IMR-90 (cell line): Measurements from ENCODE around the gene EIF4B. TPM values are rescaled to one million over a fixed set of nuclear protein-coding genes. Genes with fewer than 3 reads are reported as not detected.

Source experiments
- ATAC-seq: fragments of 200-7000 bp; cut with Tn5 transposase; 2 replicates; pipeline ENCODE4 v1.9.1; 2020; ENCODE audit warnings: low read depth, mild to moderate bottlenecking, moderate library complexity
- BruUV-seq: library from RNA; stranded (reverse); fragments of 400-500 nt; replicated peaks from 2 replicates; lab custom pipeline; 2021; lab: Mats Ljungman, UMichigan
- CTCF ChIA-PET: fragments of 300-600 bp; formaldehyde crosslinking; extraction: SDS; loops from one replicate; lab custom pipeline; 2021; ENCODE audit warnings: antibody characterized with exemption; lab: Yijun Ruan, JAX
- POLR2A ChIA-PET: fragments of 300-600 bp; sonication (Branson Sonifier 250); formaldehyde crosslinking; loops from one replicate; lab custom pipeline; 2022; ENCODE audit warnings: antibody characterized with exemption; ENCODE audit not compliant: unreplicated experiment; lab: Charles Lee
- DNase-seq: peaks from one replicate; pipeline ENCODE4 v3.0.0; 2013
- H2AFZ ChIP-seq: replicated peaks from 2 replicates; pipeline ENCODE3; 2013; ENCODE audit warnings: low read length, mild to moderate bottlenecking; ENCODE audit not compliant: poor library complexity
- H2AK5ac ChIP-seq: 2 replicates; pipeline ENCODE4 v1.6.1; 2013; ENCODE audit warnings: low read depth, low read length, inconsistent platforms
- H2AK9ac ChIP-seq: replicated peaks from 2 replicates; pipeline ENCODE3; 2013; ENCODE audit warnings: mild to moderate bottlenecking, low read depth, low read length, moderate library complexity; ENCODE audit not compliant: poor library complexity
- H2BK120ac ChIP-seq: 2 replicates; pipeline ENCODE4 v1.6.1; 2013; ENCODE audit warnings: low read depth, low read length, inconsistent platforms
- H2BK15ac ChIP-seq: 3 replicates; pipeline ENCODE4 v1.6.1; 2013; ENCODE audit warnings: low read depth, low read length, inconsistent platforms
- H2BK20ac ChIP-seq: 2 replicates; pipeline ENCODE4 v1.6.1; 2013; ENCODE audit warnings: low read depth, mild to moderate bottlenecking, inconsistent platforms, low read length, moderate library complexity
- H2BK5ac ChIP-seq: 2 replicates; pipeline ENCODE4 v1.6.1; 2013; ENCODE audit warnings: mild to moderate bottlenecking, low read depth, low read length, inconsistent platforms; ENCODE audit not compliant: poor library complexity, severe bottlenecking
- H3K14ac ChIP-seq: replicated peaks from 2 replicates; pipeline ENCODE4 v1.6.1; 2013; ENCODE audit warnings: low read depth, low read length, inconsistent platforms
- H3K18ac ChIP-seq: 2 replicates; pipeline ENCODE4 v1.6.1; 2013; ENCODE audit warnings: low read depth, low read length, control low read depth
- H3K23ac ChIP-seq: 2 replicates; pipeline ENCODE4 v1.6.1; 2013; ENCODE audit warnings: low read depth, low read length, inconsistent platforms
- H3K27ac ChIP-seq: 2 replicates; pipeline ENCODE4 v1.5.1; 2013; ENCODE audit warnings: mild to moderate bottlenecking, control low read depth, low read length; ENCODE audit not compliant: insufficient read depth
- H3K27me3 ChIP-seq: 2 replicates; pipeline ENCODE4 v1.6.1; 2013; ENCODE audit warnings: low read length; ENCODE audit not compliant: control insufficient read depth, insufficient read depth
- H3K36me3 ChIP-seq: 2 replicates; pipeline ENCODE4 v1.6.1; 2013; ENCODE audit warnings: low read length, mixed read lengths; ENCODE audit not compliant: control insufficient read depth, insufficient read depth
- H3K4ac ChIP-seq: 2 replicates; pipeline ENCODE4 v1.6.1; 2013; ENCODE audit warnings: low read depth, low read length, inconsistent platforms
- H3K4me1 ChIP-seq: 2 replicates; pipeline ENCODE4 v1.6.1; 2013; ENCODE audit warnings: low read length, mixed read lengths; ENCODE audit not compliant: control insufficient read depth, insufficient read depth
- H3K4me2 ChIP-seq: 2 replicates; pipeline ENCODE4 v1.6.1; 2013; ENCODE audit warnings: low read depth, mild to moderate bottlenecking, control low read depth, low read length, moderate library complexity
- H3K4me3 ChIP-seq: 2 replicates; pipeline ENCODE4 v1.5.1; 2013; ENCODE audit warnings: low read depth, mild to moderate bottlenecking, control low read depth, low read length, moderate library complexity; ENCODE audit not compliant: insufficient read depth
- H3K56ac ChIP-seq: 2 replicates; pipeline ENCODE4 v1.6.1; 2013; ENCODE audit warnings: low read length, inconsistent platforms; ENCODE audit not compliant: insufficient read depth; ENCODE audit errors: extremely low read depth
- H3K79me1 ChIP-seq, 2 experiments: 2 replicates each; pipeline ENCODE4 v1.6.1; 2013; ENCODE audit warnings: low read length in 2 of 2, inconsistent platforms in 1 of 2, low read depth in 1 of 2
- H3K9ac ChIP-seq: 2 replicates; pipeline ENCODE4 v1.6.1; 2013; ENCODE audit warnings: low read depth, low read length, control low read depth
- H3K9me1 ChIP-seq: 2 replicates; pipeline ENCODE4 v1.6.1; 2013; ENCODE audit warnings: low read length, inconsistent platforms; ENCODE audit not compliant: insufficient read depth
- H3K9me3 ChIP-seq: 2 replicates; pipeline ENCODE4 v1.6.1; 2013; ENCODE audit warnings: low read length; ENCODE audit not compliant: control insufficient read depth, insufficient read depth
- H4K20me1 ChIP-seq: 2 replicates; pipeline ENCODE4 v1.6.1; 2013; ENCODE audit warnings: low read length, inconsistent platforms; ENCODE audit not compliant: insufficient read depth
- H4K5ac ChIP-seq: 2 replicates; pipeline ENCODE4 v1.6.1; 2013; ENCODE audit warnings: mild to moderate bottlenecking, low read depth, low read length, control low read depth
- H4K8ac ChIP-seq, 2 experiments: 2 replicates each; pipeline ENCODE4 v1.6.1; 2013; ENCODE audit warnings: low read depth in 2 of 2, low read length in 2 of 2, control low read depth in 1 of 2, inconsistent platforms in 1 of 2
- H4K91ac ChIP-seq: 2 replicates; pipeline ENCODE4 v1.6.1; 2013; ENCODE audit warnings: low read depth, low read length, inconsistent platforms; ENCODE audit not compliant: insufficient read depth
- BHLHE40 ChIP-seq: fragments of 150-350 bp; IDR thresholded peaks from 2 replicates; pipeline ENCODE4 v1.6.1; 2016; ENCODE audit warnings: mild to moderate bottlenecking, low read depth, low read length
- MAFK ChIP-seq: IDR thresholded peaks from 2 replicates; pipeline ENCODE4 v1.6.1; 2012; ENCODE audit warnings: low read depth, low read length, improper control_type of control experiment
- MXI1 ChIP-seq: IDR thresholded peaks from 2 replicates; pipeline ENCODE4 v1.6.1; 2012; ENCODE audit warnings: low read depth, mild to moderate bottlenecking, low read length, moderate library complexity, borderline replicate concordance
- RAD21 ChIP-seq: IDR thresholded peaks from 2 replicates; pipeline ENCODE4 v1.6.1; 2012; ENCODE audit warnings: low read length, improper control_type of control experiment
- USF2 ChIP-seq: fragments of 150-350 bp; IDR thresholded peaks from 2 replicates; pipeline ENCODE4 v1.6.1; 2017; ENCODE audit warnings: mild to moderate bottlenecking, antibody characterized with exemption, low read length, low read depth
- WGBS, 2 experiments: methylation state at CpG; one replicate each; pipeline versions ENCODE4 v1.1.5 to v1.1.7; 2013; ENCODE audit warnings: missing lambda C conversion rate in 2 of 2; ENCODE audit not compliant: insufficient read length in 1 of 2; ENCODE audit errors: extremely low coverage in 2 of 2; 5-methylcytosine and 5-hydroxymethylcytosine counted together
- dilution Hi-C: fragments of 300-500 bp; cut with HindIII; formaldehyde crosslinking; loops from one replicate; pipeline ENCODE4 v1.14.3; 2018; ENCODE audit warnings: low sequenced_read_pairs; ENCODE audit not compliant: unreplicated experiment
- in situ Hi-C: fragments of 300-500 bp; cut with MboI; formaldehyde crosslinking; loops from 3 replicates; pipeline ENCODE4 v1.14.3; 2019; ENCODE audit warnings: low sequenced_read_pairs, inconsistent platforms, mixed read lengths
- intact Hi-C: fragments of 100-400 bp; cut with micrococcal nuclease; formaldehyde crosslinking; loops from 2 replicates; pipeline ENCODE4 v1.10.0; 2022
- microRNA-seq, 2 experiments: library from miRNA; stranded (forward) in 1 of 2; unstranded in 1 of 2; fragments of 10-50 nt in 1 of 2; fragments of <30 nt in 1 of 2; gene quantifications in 1 of 2; microRNA quantifications in 1 of 2; one replicate each; pipeline versions ENCODE3 to v1.1.0; 2013 to 2020; ENCODE audit not compliant: insufficient read depth in 1 of 2, insufficient read length in 1 of 2, unreplicated experiment in 1 of 2
- polyA plus RNA-seq, 3 experiments: library from polyadenylated mRNA; depleted of rRNA; stranded (reverse); fragments of >200 nt; gene quantifications; 2 replicates each; pipeline ENCODE4 v1.2.3, GENCODE V29; 2012; ENCODE audit warnings: low replicate concordance in 1 of 3
- small RNA-seq, 5 experiments: library from RNA; depleted of rRNA; stranded (forward); fragments of <200 nt; gene quantifications; one replicate each; pipeline ENCODE3, GENCODE V24; 2012
- total RNA-seq: library from RNA; depleted of rRNA; stranded (reverse); fragments of >200 nt; gene quantifications from 2 replicates; pipeline ENCODE4 v1.2.3, GENCODE V29; 2012; rRNA removed

EIF4B gene
- total and polyA plus RNA-seq, 2 of the 4 experiments (the other 2 are of a cell fraction) = 313 to 671 TPM

DNA sequence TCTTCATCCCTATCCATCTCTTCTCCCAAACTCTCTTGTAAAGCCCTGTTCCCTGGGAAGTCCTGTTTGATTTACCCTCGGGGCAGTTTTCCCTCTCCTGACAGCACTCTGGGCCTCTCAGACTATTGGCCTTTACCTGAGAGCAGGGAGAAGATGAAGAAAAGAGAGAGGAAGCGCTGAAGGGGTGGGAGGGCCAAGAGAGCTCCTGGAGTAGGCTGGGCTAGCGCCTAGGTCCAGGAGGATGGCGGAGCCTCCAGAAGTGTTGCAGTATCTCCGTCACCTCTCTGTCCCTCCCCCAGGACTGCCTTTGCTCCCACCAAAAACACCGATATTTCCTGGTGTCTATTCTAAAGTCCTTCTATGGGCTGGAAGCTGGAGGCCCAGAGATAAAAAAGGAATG, 85.5 kb downstream of the EIF4B start:
- H3K18ac ChIP-seq = no peak overlapping the region
- H3K27me3 ChIP-seq = no peaks in the 10 kb centered on the region; the same call in 1 of the 2 replicates
- no peak overlapping the region for H2AFZ ChIP-seq
- H3K23ac ChIP-seq = no peak overlapping the region
- no peak overlapping the region for H2BK15ac ChIP-seq
- ChIA-PET POLR2A (no interaction called here), CTCF (no interaction called here)
- no peak overlapping the region for H2BK20ac ChIP-seq
- TF ChIP-seq USF2 (no peak), MXI1 (no peak), MAFK (no peak), BHLHE40 (no peak), RAD21 (no peak)
- H3K56ac ChIP-seq = no peak overlapping the region
- no peak overlapping the region for H4K91ac ChIP-seq
- no peak overlapping the region for H2AK9ac ChIP-seq
- H3K79me1 ChIP-seq = peaks cover 0 to 18% of the 10 kb centered on the region in 2 experiments; a peak in 2 of 4 replicates
- no peak overlapping the region for H3K27ac ChIP-seq
- intact Hi-C loops = no loop called here
- no peaks in the 10 kb centered on the region for H3K9me3 ChIP-seq
- H2AK5ac ChIP-seq = peak overlapping the region; percentile 51; the same call in 1 of the 2 replicates
- H4K8ac ChIP-seq = no peak overlapping the region
- H3K4ac ChIP-seq = no peak overlapping the region; the same call in 1 of the 2 replicates
- no peaks in the 10 kb centered on the region for H4K20me1 ChIP-seq
- H3K4me1 ChIP-seq = peaks cover 16% of the 10 kb centered on the region
- dilution Hi-C loops = no loop called here
- H3K9me1 ChIP-seq = peaks cover 25% of the 10 kb centered on the region
- DNase-seq (no peak), ATAC-seq (no peak)
- no peak overlapping the region for H3K9ac ChIP-seq
- no peak overlapping the region for H2BK120ac ChIP-seq
- H4K5ac ChIP-seq = no peak overlapping the region
- H3K14ac ChIP-seq = no peak overlapping the region
- H3K4me3 ChIP-seq = no peak overlapping the region
- no peak overlapping the region for H2BK5ac ChIP-seq
- H3K4me2 ChIP-seq = no peak overlapping the region
- WGBS, 2 experiments = no CpG with 5 or more reads among the region's 6 CpGs
- in situ Hi-C loops = no loop called here
- no peaks in the 10 kb centered on the region for H3K36me3 ChIP-seq
- no TSS peak for BruUV-seq

Small RNAs within 50 kb of the gene (microRNA-seq; reads per million reads assigned to microRNA genes)
- 0.37 to 5.2 reads per million in 2 experiments for gene MIR6757

Small RNAs within 50 kb of the gene (small RNA-seq; reads per million reads assigned to genes)
- gene MIR6757 = 0 reads per million in 5 experiments

Other genes starting within 250 kb of the EIF4B start
- not detected in 2 replicates for gene KRT76, start 229.1 kb upstream of the EIF4B start, total RNA-seq
- not detected in 2 replicates for gene KRT76, start 229.1 kb upstream of the EIF4B start, polyA plus RNA-seq (2012; rRNA removed)
- gene KRT3, start 210.3 kb upstream of the EIF4B start, total RNA-seq = not detected in 2 replicates
- not detected in 2 replicates for gene KRT3, start 210.3 kb upstream of the EIF4B start, polyA plus RNA-seq (2012; rRNA removed)
- under 0.01 TPM in 1 of 2 replicates, not detected in the other for gene KRT4, start 192.3 kb upstream of the EIF4B start, total RNA-seq
- gene KRT4, start 192.3 kb upstream of the EIF4B start, polyA plus RNA-seq (2012; rRNA removed) = 0.03 and 0.07 TPM in 2 replicates
- under 0.01 TPM in 1 of 2 replicates, not detected in the other for gene KRT79, start 172.1 kb upstream of the EIF4B start, total RNA-seq
- 0.09 and 0.24 TPM in 2 replicates for gene KRT79, start 172.1 kb upstream of the EIF4B start, polyA plus RNA-seq (2012; rRNA removed)
- gene KRT78, start 157.5 kb upstream of the EIF4B start, total RNA-seq = not detected in 2 replicates
- gene KRT78, start 157.5 kb upstream of the EIF4B start, polyA plus RNA-seq (2012; rRNA removed) = not detected in 2 replicates
- 10.9 and 14.2 TPM in 2 replicates for gene KRT8, start 101.4 kb upstream of the EIF4B start, total RNA-seq
- 38.6 and 39.3 TPM in 2 replicates for gene KRT8, start 101.4 kb upstream of the EIF4B start, polyA plus RNA-seq (2012; rRNA removed)
- 465 and 488 TPM in 2 replicates for gene KRT18, start 57.3 kb upstream of the EIF4B start, total RNA-seq
- 272 and 287 TPM in 2 replicates for gene KRT18, start 57.3 kb upstream of the EIF4B start, polyA plus RNA-seq (2012; rRNA removed)
- 10.4 and 10.6 TPM in 2 replicates for gene TNS2, start 43.6 kb downstream of the EIF4B start, total RNA-seq
- 67.2 and 68.0 TPM in 2 replicates for gene TNS2, start 43.6 kb downstream of the EIF4B start, polyA plus RNA-seq (2012; rRNA removed)
- gene SPRYD3, start 72.9 kb downstream of the EIF4B start, total RNA-seq = 21.7 and 25.6 TPM in 2 replicates
- 27.8 and 28.8 TPM in 2 replicates for gene SPRYD3, start 72.9 kb downstream of the EIF4B start, polyA plus RNA-seq (2012; rRNA removed)
- gene IGFBP6, start 91.2 kb downstream of the EIF4B start, total RNA-seq = 124 and 140 TPM in 2 replicates
- 337 and 373 TPM in 2 replicates for gene IGFBP6, start 91.2 kb downstream of the EIF4B start, polyA plus RNA-seq (2012; rRNA removed)
- under 0.01 and 0.18 TPM in 2 replicates for gene SOAT2, start 97.0 kb downstream of the EIF4B start, total RNA-seq
- gene SOAT2, start 97.0 kb downstream of the EIF4B start, polyA plus RNA-seq (2012; rRNA removed) = 0.39 and 0.55 TPM in 2 replicates
- 11.7 and 13.1 TPM in 2 replicates for gene ZNF740, start 174.3 kb downstream of the EIF4B start, total RNA-seq
- 7.0 and 14.0 TPM in 2 replicates for gene ZNF740, start 174.3 kb downstream of the EIF4B start, polyA plus RNA-seq (2012; rRNA removed)
- gene CSAD, start 174.5 kb downstream of the EIF4B start, total RNA-seq = 5.0 and 5.4 TPM in 2 replicates
- gene CSAD, start 174.5 kb downstream of the EIF4B start, polyA plus RNA-seq (2012; rRNA removed) = 39.8 and 45.6 TPM in 2 replicates
- under 0.01 and 0.18 TPM in 2 replicates for gene ITGB7, start 200.8 kb downstream of the EIF4B start, total RNA-seq
- gene ITGB7, start 200.8 kb downstream of the EIF4B start, polyA plus RNA-seq (2012; rRNA removed) = 0.44 and 0.60 TPM in 2 replicates
- 7.5 and 7.9 TPM in 2 replicates for gene RARG, start 225.8 kb downstream of the EIF4B start, total RNA-seq
- 28.6 and 30.9 TPM in 2 replicates for gene RARG, start 225.8 kb downstream of the EIF4B start, polyA plus RNA-seq (2012; rRNA removed)